ENCODE results near the gene SETX. TPM values are rescaled to one million over a fixed set of nuclear protein-coding genes. Genes with fewer than 3 reads are reported as not detected.

SETX gene
- total RNA-seq, 6 donors from 2014 or later = 44.3 to 91.4 (median 55.4) TPM

DNA sequence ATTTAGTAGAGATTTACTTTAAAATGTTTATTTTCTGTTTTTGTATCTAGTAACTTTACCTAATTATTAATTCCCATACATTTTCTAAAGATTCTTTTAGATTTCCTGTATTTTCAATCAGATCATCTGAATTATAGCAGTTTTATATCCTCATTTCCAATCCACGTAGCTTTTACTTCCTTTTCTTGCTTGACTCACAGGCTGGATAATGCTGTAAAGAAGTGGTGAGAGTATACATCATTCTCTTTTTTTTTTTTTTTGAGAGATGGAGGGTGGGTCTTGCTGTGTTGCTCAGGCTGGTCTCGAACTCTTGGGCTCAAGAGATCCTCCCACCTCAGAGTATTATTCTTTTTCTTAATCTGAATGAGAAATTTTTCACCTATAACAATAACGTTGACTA lies 11.2 kb upstream of the SETX start:
- DNase-seq (no peak), ATAC-seq (ENCODE audit: low FRiP score in 2 of 2) (no peak)
- no peaks in the 10 kb centered on the region for H3K9me3 ChIP-seq
- no peaks in the 10 kb centered on the region for H3K4me1 ChIP-seq
- H3K27me3 ChIP-seq = no peaks in the 10 kb centered on the region
- H3K4me3 ChIP-seq = no peak overlapping the region
- WGBS, 2 donors = 60 to 68% methylated on average over 3 of the region's 3 CpGs
- H3K36me3 ChIP-seq = no peaks in the 10 kb centered on the region
- H3K27ac ChIP-seq = no peak overlapping the region
- TF ChIP-seq POLR2A (IDR thresholded peaks at IDR 0.05) (no peak), POLR2AphosphoS5 (IDR thresholded peaks at IDR 0.05) (no peak), EP300 (IDR thresholded peaks at IDR 0.05) (no peak)
- TF ChIP-seq, protein P1, sequence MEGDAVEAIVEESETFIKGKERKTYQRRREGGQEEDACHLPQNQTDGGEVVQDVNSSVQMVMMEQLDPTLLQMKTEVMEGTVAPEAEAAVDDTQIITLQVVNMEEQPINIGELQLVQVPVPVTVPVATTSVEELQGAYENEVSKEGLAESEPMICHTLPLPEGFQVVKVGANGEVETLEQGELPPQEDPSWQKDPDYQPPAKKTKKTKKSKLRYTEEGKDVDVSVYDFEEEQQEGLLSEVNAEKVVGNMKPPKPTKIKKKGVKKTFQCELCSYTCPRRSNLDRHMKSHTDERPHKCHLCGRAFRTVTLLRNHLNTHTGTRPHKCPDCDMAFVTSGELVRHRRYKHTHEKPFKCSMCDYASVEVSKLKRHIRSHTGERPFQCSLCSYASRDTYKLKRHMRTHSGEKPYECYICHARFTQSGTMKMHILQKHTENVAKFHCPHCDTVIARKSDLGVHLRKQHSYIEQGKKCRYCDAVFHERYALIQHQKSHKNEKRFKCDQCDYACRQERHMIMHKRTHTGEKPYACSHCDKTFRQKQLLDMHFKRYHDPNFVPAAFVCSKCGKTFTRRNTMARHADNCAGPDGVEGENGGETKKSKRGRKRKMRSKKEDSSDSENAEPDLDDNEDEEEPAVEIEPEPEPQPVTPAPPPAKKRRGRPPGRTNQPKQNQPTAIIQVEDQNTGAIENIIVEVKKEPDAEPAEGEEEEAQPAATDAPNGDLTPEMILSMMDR (IDR thresholded peaks at IDR 0.05) = no peak

DNA sequence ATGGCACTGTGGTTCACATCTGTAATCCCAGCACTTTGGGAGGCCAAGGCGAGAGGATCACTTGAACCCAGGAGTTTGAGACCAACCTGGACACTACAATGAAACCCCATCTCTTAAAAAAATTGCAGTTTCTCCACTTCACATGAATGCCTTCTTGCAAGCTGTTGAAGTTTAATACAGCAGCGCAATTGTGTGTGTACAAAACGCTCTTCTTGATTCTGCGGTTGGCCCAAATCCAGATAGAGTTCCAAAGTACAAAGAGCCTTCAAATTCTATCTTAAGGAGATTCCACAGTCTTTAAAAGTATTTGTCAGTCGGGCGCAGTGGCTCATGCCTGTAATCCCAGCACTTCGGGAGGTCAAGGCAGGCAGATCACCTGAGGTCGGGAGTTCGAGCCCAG lies 9.3 kb upstream of the SETX start:
- TF ChIP-seq POLR2AphosphoS5 (IDR thresholded peaks at IDR 0.05) = no peak
- no peak for TF ChIP-seq EP300 (IDR thresholded peaks at IDR 0.05)
- no peak for TF ChIP-seq POLR2A (IDR thresholded peaks at IDR 0.05)
- TF ChIP-seq, protein P1 (IDR thresholded peaks at IDR 0.05) = no peak
- H3K27me3 ChIP-seq = no peaks in the 10 kb centered on the region
- H3K4me3 ChIP-seq = no peak overlapping the region
- H3K36me3 ChIP-seq = no peaks in the 10 kb centered on the region
- ATAC-seq (ENCODE audit: low FRiP score in 2 of 2) (no peak), DNase-seq (no peak)
- H3K27ac ChIP-seq = no peak overlapping the region
- H3K9me3 ChIP-seq = no peaks in the 10 kb centered on the region
- no peaks in the 10 kb centered on the region for H3K4me1 ChIP-seq
- 84 to 90% methylated on average over 9 of the region's 9 CpGs for WGBS, 2 donors

DNA sequence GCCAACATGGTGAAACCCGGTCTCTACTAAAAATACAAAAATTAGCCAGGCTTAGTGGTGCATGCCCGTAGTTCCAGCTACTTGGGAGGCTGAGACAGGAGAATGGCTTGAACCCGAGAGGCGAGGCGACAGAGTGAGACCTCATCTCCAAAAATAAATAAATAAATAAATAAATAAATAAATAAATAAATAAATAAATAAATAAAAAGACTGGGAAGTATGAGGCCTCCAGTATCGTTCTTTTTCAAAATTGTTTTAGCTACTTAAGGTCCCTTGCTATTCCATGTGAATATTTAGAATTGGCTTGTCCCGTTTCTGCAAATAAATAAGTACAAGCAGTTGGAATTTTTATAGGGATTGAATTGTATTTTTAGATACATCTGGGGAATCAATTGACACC lies 3.0 kb upstream of the SETX start:
- H3K4me3 ChIP-seq = no peak overlapping the region
- no peaks in the 10 kb centered on the region for H3K27me3 ChIP-seq
- ATAC-seq (ENCODE audit: low FRiP score in 2 of 2) = no peak
- WGBS, 2 donors = 91 to 92% methylated on average over 7 of the region's 7 CpGs
- no peak for DNase-seq
- no peak for TF ChIP-seq EP300 (IDR thresholded peaks at IDR 0.05)
- TF ChIP-seq POLR2A (IDR thresholded peaks at IDR 0.05) = no peak
- TF ChIP-seq, protein P1 (IDR thresholded peaks at IDR 0.05) = no peak
- TF ChIP-seq POLR2AphosphoS5 (IDR thresholded peaks at IDR 0.05) = no peak
- H3K4me1 ChIP-seq = peaks cover 10 to 19% (median 13%) of the 10 kb centered on the region in 4 donors
- peaks cover 0 to 7% (median 0%) of the 10 kb centered on the region in 4 donors for H3K36me3 ChIP-seq
- H3K27ac ChIP-seq = no peak overlapping the region
- no peaks in the 10 kb centered on the region for H3K9me3 ChIP-seq

DNA sequence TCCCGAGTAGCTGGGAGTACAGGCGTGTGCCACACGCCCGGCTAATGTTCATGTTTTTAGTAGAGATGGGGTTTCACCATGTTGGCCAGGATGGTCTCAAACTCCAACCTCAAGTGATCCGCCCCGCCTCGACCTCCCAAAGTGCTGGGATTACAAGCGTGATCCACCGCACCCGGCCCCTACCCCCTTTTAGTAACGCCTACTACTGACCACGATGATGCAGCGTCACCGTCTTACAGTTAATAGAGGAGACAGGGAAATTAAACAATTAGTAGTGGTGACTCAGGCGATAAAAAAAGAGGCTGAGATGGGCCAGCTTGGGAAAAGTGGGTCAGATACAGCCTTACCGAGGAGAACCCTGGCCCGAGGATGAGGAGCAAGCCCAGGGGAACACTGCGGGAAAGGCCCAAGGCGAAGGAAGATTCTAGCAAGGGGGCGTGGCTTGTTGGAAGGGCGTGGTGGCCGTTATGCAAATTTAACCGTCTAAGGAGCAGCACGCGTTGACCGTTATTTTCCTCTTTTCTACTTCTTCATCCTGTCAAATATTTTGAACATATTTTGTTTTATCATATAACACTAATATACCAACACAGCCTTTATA lies 1.6 kb upstream of the SETX start:
- TF ChIP-seq, protein P1 (IDR thresholded peaks at IDR 0.05) = no peak
- TF ChIP-seq POLR2AphosphoS5 (IDR thresholded peaks at IDR 0.05) (no peak), POLR2A (IDR thresholded peaks at IDR 0.05) (no peak), EP300 (IDR thresholded peaks at IDR 0.05) (no peak)
- Histone ChIP-seq H3K9me3 (no peaks in the 10 kb centered on the region), H3K27me3 (no peaks in the 10 kb centered on the region), H3K4me3 (no peak overlapping the region), H3K27ac (no peak overlapping the region), H3K4me1 (peaks cover 23 to 32% (median 27%) of the 10 kb centered on the region in 4 donors), H3K36me3 (peaks cover 0 to 20% (median 2%) of the 10 kb centered on the region in 4 donors)
- WGBS, 2 donors = 93 to 95% methylated on average over 26 of the region's 26 CpGs
- DNase-seq (no peak), ATAC-seq (ENCODE audit: low FRiP score in 2 of 2) (no peak)
